GM18508 (cell line): ENCODE data around the gene FAM20C.
"Not testable (repeated sequence)": the region's sequence is repeated elsewhere in the genome, so short reads cannot be mapped to it uniquely, and the experiment has no call there.

Experiments
- ATAC-seq: cut with Tn5 transposase; IDR thresholded peaks from one replicate; pipeline ENCODE4 v1.9.1; 2021; ENCODE audit warnings: moderate number of reproducible peaks; ENCODE audit not compliant: insufficient read depth, unreplicated experiment

FAM20C gene

GRCh38 chr7:171912-172515 lies 20.4 kb upstream of the FAM20C start:
- ATAC-seq = no peak

DNA sequence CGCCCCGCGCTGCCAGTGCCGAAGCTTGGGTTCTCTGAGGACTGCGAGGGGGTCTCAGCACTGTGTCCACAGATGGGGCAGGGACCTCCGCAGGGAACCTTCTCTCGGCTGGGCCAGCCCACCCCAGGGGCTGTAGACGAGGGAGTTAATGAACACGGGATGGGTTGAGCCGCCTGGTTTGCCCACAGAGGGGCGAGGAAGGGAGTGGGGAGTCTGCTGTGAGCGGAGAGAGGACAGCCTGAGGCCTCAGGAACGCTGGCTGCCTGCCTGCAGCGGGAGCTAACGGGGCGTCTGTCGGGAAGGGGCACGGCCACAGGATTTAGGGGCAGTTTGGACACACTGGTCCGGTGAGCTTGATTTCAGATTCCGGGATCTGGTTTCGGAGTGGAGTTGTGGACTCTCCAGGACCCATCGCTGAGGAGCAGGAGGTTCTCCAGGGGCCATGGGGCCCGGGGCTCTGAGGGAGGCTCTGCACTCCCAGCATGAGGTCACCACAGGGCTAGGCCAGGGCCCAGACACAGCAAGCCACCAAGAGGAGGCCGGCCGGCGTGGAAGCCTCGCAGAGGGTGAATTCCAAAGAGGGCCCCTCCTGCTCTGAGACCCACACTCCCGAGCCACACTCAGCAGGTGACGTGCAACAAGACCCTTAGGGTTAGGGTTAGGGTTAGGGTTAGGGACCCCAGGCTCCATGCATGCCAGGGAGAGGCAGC lies 19.0 kb upstream of the FAM20C start:
- no peak for ATAC-seq

DNA sequence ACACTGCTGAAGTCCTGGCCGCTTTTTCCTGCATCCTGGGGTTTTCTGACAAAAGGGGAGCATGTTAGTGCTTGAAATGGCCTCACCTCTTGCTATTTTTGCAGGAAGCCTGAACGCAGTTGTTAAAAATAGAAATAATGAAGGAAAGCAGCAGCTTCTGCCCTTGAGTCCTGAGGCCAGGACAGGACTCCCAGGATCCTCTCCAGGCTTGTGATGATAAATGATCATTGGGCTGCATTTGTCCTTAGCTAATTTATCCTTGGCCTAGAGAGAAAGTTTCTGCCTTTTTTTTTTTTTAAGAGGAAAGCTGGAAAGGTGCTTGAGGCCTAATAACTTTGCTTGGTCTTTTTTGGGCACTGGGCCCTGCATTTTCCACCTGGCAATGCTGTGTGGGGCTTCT lies 17.7 kb upstream of the FAM20C start:
- no peak for ATAC-seq

- ATAC-seq = no peak
Measured at GRCh38 chr7:175955-176354, 16.4 kb upstream of the FAM20C start.

GRCh38 chr7:176381-176780 lies 16.0 kb upstream of the FAM20C start:
- ATAC-seq = no peak

DNA sequence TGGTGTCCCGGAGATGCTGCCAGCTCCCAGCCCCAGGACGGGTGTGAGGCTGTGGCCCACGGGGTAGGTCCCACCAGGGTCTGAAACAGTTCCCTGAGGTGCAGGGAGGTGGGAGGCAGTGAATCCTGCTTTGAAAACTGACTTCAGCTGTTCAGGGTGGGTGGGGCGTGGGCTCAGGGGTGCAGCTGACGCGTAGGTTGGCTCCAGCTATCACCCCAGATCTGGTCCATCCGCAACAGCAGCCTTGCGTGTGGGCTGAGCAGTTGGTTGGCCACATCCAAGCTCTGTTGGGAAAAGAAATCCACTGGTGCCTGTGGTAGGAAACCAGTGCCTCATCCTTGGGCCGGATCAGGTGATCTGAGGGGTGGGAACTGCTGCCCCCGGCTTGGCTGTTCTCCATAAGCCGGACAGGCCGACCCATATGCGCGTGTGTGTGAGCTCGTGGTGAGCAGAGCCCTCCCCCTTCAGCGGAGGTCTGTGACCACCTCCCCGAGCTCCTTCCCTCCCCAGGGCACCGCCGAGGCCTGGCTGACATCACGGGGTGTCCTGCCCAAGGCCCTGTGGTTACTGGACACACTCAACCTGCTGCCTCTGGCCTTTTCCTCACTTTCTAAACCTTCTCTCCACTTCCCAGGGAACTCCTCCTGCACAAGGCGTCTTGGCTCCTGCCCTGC lies 15.4 kb upstream of the FAM20C start:
- no peak for ATAC-seq

- no peak for ATAC-seq
Measured at GRCh38 chr7:178444-178843, 13.9 kb upstream of the FAM20C start.

DNA sequence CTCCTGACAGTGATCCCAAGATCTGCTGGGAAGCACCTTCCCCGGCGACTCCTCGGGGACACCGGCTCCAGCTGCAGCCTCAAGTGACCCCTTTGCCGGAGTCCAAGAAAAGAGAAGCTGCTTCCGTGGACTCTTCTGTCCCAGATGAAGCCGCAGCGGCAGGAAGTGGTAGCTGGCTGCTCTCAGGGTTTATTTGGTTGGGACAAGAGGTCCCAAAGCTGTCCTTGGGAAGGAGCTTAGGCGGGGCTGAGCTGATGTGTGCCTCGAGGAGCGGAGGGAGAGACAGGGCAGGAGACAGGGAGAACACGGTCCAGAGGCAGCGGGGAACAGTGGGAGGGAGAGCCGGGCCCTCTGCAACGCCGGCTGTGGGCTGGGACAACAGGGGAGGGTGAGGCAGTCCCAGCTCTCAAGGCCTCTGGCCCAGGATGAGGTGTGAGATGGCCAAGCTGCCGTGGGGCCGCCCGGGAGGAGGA lies 13.1 kb upstream of the FAM20C start:
- ATAC-seq = no peak

GRCh38 chr7:179948-180694 lies 12.2 kb upstream of the FAM20C start:
- no peak for ATAC-seq

- no peak for ATAC-seq
Measured at GRCh38 chr7:181738-182137, 10.6 kb upstream of the FAM20C start.

- ATAC-seq = not testable (repeated sequence)
Measured at GRCh38 chr7:182502-182901, 9.9 kb upstream of the FAM20C start.

- no peak for ATAC-seq
Measured at GRCh38 chr7:183496-184292, 8.7 kb upstream of the FAM20C start.

GRCh38 chr7:184294-185264 lies 7.8 kb upstream of the FAM20C start:
- no peak for ATAC-seq

DNA sequence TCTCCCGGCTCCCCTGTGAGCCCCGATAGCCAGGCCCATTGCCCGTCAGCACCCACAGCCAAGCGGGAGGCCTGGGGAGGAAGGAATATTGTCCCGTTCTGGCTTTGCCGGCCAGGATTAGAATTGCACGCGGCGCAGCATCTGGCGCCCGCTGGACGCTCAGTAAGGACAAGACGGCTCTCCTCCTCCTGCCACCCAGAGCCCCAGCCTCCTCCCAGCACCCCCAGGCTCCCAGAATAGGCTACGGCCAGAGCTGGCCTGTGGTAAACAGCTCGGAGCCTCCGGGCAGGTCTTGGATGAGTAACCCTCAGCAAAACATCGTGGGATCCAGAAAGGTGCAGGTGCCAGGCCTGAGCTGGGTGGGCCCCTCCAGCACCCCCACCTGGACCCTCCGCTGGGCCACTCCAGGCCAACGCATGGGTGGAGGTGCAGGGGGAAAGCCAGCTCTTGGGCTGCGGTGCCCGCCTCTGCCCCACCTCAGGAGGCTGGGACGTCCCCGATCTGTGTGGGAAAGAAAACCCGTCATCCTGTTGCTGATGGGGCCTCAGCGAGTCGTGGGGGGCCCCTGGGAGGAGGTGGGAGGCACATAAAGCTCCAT lies 5.8 kb upstream of the FAM20C start:
- ATAC-seq = no peak

- ATAC-seq = no peak
Measured at GRCh38 chr7:187227-187927, 5.0 kb upstream of the FAM20C start.

- ATAC-seq = no peak
Measured at GRCh38 chr7:188174-188573, 4.2 kb upstream of the FAM20C start.

DNA sequence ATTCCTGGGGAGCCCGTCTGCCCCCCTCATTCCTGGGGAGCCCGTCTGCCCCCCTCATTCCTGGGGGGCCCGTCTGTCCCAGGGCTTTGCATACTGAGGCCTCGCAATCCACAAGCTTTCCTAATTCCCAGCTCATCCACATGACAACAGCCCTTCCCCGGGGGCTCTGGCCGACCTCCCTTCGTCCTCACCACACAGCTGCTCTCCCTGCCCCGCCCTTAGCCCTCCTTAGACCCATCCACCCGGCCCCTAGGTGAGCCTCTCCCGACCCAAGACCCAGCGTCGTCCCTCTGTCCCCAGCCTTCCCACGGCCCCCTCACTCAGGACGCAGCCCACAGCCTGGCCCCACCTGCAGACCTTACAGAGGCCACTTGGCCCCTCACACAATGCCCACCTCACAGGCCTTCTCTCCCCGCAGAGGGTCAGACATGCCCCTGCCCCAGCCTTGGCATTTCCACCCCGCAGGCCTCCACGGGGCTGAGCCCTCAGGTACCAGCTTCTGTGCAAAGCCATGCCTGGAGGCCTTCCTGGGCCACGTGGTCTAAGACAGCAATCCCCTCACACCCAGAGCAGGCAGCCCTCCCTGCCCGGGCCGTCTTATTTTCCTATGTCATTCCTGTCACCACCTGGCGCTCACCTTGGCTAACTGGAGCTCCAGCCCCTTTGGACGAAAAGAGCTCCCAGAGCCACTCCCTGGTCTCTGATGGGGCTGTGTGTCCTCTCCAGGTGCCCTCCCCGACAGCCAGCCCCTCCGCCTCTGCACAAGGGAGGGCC lies 3.5 kb upstream of the FAM20C start:
- ATAC-seq = no peak
